Body of pancreas (tissue), 4 donors: Measurements from ENCODE around the gene SON. TPM values are rescaled to one million over a fixed set of nuclear protein-coding genes. Genes with fewer than 3 reads are reported as not detected.

Source experiments
- ATAC-seq: fragments of 150-250 bp; one replicate; pipeline ENCODE4 v1.9.1; 2016
- DNase-seq, 4 donors: peaks; one replicate each; pipeline ENCODE4 v3.0.0-alpha.2; 2019
- H3K27ac ChIP-seq, 4 donors: fragments of 200-600 bp; sonication (generic); 1 replicate in 3 of 4; 2 replicates in 1 of 4; pipeline versions ENCODE4 v1.5.1 to v1.6.1; 2016 to 2019; ENCODE audit warnings: mild to moderate bottlenecking in 1 of 4, mixed read lengths in 1 of 4, moderate library complexity in 1 of 4
- H3K27me3 ChIP-seq, 2 donors: fragments of 200-600 bp; sonication (generic); one replicate each; pipeline ENCODE4 v1.6.0; 2016; ENCODE audit warnings: mild to moderate bottlenecking in 1 of 2
- H3K36me3 ChIP-seq, 2 donors: fragments of 200-600 bp; sonication (generic); replicated peaks in 1 of 2; 2 replicates each; pipeline ENCODE4 v1.5.1; 2016; ENCODE audit warnings: low read depth in 2 of 2; ENCODE audit not compliant: insufficient read depth in 1 of 2
- H3K4me1 ChIP-seq: fragments of 200-600 bp; sonication (generic); one replicate; pipeline ENCODE4 v1.6.0; 2016
- H3K4me3 ChIP-seq, 2 donors: fragments of 200-600 bp; sonication (generic); 1 replicate in 1 of 2; 2 replicates in 1 of 2; pipeline ENCODE4 v1.5.1; 2016 to 2019
- H3K9me3 ChIP-seq, 3 donors: fragments of 200-600 bp; sonication (generic); 1 replicate in 2 of 3; 2 replicates in 1 of 3; pipeline ENCODE4 v1.5.1; 2016
- POLR2A ChIP-seq, 3 donors: fragments of 450-650 bp; IDR thresholded peaks; one replicate each; pipeline ENCODE4 v1.6.1; 2016; ENCODE audit warnings: antibody characterized with exemption in 3 of 3, mild to moderate bottlenecking in 2 of 3
- WGBS, 2 donors: methylation state at CpG; one replicate each; pipeline ENCODE4 v1.1.5; 2017; 5-methylcytosine and 5-hydroxymethylcytosine counted together
- intact Hi-C: fragments of 100-400 bp; cut with DNase I; formaldehyde crosslinking; loops from one replicate; pipeline ENCODE4 v1.15.1; 2023
- total RNA-seq, 2 donors: library from RNA; depleted of rRNA; stranded (reverse); fragments of >200 nt; gene quantifications; one replicate each; pipeline ENCODE4 v1.1.0, GENCODE V29; 2016
- TF ChIP-seq, protein P1 (sequence below), 7 experiments: fragments of 450-650 bp in 4 of 7; fragments of 200-600 bp in 3 of 7; sonication (generic) in 3 of 7; IDR thresholded peaks; one replicate each; pipeline ENCODE4 v1.5.1; 2016 to 2019; ENCODE audit warnings: antibody characterized with exemption in 7 of 7

The SON gene, protein sequence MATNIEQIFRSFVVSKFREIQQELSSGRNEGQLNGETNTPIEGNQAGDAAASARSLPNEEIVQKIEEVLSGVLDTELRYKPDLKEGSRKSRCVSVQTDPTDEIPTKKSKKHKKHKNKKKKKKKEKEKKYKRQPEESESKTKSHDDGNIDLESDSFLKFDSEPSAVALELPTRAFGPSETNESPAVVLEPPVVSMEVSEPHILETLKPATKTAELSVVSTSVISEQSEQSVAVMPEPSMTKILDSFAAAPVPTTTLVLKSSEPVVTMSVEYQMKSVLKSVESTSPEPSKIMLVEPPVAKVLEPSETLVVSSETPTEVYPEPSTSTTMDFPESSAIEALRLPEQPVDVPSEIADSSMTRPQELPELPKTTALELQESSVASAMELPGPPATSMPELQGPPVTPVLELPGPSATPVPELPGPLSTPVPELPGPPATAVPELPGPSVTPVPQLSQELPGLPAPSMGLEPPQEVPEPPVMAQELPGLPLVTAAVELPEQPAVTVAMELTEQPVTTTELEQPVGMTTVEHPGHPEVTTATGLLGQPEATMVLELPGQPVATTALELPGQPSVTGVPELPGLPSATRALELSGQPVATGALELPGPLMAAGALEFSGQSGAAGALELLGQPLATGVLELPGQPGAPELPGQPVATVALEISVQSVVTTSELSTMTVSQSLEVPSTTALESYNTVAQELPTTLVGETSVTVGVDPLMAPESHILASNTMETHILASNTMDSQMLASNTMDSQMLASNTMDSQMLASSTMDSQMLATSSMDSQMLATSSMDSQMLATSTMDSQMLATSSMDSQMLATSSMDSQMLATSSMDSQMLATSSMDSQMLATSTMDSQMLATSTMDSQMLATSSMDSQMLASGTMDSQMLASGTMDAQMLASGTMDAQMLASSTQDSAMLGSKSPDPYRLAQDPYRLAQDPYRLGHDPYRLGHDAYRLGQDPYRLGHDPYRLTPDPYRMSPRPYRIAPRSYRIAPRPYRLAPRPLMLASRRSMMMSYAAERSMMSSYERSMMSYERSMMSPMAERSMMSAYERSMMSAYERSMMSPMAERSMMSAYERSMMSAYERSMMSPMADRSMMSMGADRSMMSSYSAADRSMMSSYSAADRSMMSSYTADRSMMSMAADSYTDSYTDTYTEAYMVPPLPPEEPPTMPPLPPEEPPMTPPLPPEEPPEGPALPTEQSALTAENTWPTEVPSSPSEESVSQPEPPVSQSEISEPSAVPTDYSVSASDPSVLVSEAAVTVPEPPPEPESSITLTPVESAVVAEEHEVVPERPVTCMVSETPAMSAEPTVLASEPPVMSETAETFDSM (N-terminal part only)
- 100 to 1,000 TPM; 118 to 235 TPM for total RNA-seq

DNA sequence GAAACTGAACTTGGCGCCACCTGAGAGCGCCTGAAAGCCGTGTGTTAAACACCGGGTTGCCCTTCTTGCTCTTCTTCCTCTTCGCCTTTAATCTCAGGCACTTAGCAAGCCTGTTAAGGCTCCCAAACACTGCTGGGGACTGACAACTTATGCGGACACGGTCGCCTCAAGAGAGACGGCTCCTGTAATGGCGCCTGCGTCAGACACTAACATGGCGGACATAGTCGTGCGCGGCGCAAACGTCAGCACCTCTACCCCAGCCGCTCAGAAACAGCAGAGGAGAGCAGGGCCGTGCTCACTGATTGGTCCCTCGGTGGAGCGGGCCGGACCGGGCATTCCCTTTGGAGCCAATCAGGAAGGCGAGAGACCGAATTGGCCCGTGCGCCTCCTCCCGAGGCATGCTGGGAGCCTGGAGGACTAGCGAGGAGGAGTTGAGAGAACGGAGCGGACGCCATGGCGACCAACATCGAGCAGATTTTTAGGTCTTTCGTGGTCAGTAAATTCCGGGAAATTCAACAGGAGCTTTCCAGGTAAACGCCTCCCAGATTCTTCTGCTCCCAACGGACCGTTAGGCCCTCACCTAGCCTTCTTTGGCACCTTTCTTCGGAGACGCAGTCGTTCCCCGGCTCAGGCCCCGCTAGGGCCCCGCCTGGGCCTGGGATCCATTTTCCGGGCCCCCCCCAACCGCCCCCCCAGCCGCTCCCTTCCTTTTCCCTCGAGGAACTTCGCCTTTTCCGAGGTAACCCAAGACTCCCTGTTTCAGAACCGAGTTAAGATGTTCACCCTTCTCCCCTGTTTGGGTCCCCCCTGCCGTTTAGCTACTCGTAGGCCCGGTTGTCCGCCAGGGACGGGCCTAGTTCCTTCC lies at the start of gene SON:
Gene SON, plus strand, starts transcription at position 399 of the 865 bp plus-strand sequence. Its CDS starts 55 bp downstream, at position 454.
- peak within 1 kb of the TSS; percentile 93 to 99 (median 98) for H3K27ac ChIP-seq
- H3K9me3 ChIP-seq, result no peaks in the 10 kb centered on the region
- intact Hi-C loops, result no loop called here
- peaks cover 33% of the 10 kb centered on the region for H3K4me1 ChIP-seq
- H3K36me3 ChIP-seq, result peaks cover 0 to under 1% of the 10 kb centered on the region in 2 donors
- ATAC-seq (peak; percentile 96), DNase-seq (peak; percentile 98 to 99 (median 99))
- TF ChIP-seq, protein P1, sequence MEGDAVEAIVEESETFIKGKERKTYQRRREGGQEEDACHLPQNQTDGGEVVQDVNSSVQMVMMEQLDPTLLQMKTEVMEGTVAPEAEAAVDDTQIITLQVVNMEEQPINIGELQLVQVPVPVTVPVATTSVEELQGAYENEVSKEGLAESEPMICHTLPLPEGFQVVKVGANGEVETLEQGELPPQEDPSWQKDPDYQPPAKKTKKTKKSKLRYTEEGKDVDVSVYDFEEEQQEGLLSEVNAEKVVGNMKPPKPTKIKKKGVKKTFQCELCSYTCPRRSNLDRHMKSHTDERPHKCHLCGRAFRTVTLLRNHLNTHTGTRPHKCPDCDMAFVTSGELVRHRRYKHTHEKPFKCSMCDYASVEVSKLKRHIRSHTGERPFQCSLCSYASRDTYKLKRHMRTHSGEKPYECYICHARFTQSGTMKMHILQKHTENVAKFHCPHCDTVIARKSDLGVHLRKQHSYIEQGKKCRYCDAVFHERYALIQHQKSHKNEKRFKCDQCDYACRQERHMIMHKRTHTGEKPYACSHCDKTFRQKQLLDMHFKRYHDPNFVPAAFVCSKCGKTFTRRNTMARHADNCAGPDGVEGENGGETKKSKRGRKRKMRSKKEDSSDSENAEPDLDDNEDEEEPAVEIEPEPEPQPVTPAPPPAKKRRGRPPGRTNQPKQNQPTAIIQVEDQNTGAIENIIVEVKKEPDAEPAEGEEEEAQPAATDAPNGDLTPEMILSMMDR (IDR thresholded peaks at IDR 0.05), result no peak
- peak; percentile 93 to 99 (median 98) for TF ChIP-seq POLR2A (IDR thresholded peaks at IDR 0.05)
- WGBS, 2 donors, result 1% methylated on average over 39 to 56 of the region's 57 CpGs
- H3K27me3 ChIP-seq, result no peaks in the 10 kb centered on the region
- H3K4me3 ChIP-seq, result peak within 1 kb of the TSS; percentile 69 to 84

DNA sequence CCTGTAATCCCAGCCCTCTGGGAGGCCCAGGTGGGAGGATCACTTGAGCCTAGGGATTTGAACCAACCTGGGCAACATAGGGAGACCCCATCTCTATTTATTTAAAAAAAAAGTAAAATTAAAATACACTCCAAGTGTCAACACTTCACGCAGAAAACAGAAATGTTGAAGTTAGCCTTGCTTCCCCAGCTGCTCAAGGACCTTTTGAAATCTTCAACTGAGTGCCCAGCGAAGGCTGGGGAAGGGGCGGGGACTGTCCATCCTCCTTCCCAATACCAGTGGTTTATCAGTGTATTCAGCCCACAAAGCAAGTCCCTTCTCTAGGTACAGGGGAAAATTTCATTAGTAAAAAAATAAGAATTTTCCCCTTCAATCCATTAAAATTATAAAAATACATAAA lies 49.1 kb upstream of the SON start:
- Histone ChIP-seq H3K4me1 (peaks cover 5% of the 10 kb centered on the region), H3K27me3 (no peaks in the 10 kb centered on the region), H3K27ac (no peak overlapping the region), H3K4me3 (no peak overlapping the region), H3K9me3 (no peaks in the 10 kb centered on the region), H3K36me3 (no peaks in the 10 kb centered on the region)
- no peak for DNase-seq
- intact Hi-C loops, result no loop called here
- WGBS, 2 donors, result 65 to 76% methylated on average over 3 of the region's 3 CpGs
- no peak for ATAC-seq
- TF ChIP-seq, protein P1 (IDR thresholded peaks at IDR 0.05), result no peak
- no peak for TF ChIP-seq POLR2A (IDR thresholded peaks at IDR 0.05)

DNA sequence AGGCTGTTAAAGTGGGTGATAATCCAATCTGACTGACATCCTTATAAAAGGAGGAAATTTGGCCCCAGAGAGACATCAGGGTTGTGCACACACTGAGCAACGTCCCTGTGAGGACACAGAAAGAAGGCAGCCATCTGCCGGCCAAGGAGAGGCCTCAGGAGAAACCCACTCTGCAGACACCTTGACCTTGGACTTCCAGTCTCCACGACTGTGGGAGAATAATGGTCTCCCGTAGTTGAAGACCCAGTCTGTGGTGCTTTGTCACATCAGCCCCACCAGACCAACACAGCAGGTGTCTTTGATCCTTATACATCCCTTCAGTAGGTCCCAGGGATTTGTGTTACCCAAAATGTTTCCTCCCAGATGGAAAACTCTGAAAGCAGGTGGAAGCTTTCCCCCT lies 47.1 kb upstream of the SON start:
- Histone ChIP-seq H3K4me1 (peaks cover 1% of the 10 kb centered on the region), H3K27ac (no peak overlapping the region), H3K36me3 (no peaks in the 10 kb centered on the region), H3K9me3 (no peaks in the 10 kb centered on the region), H3K27me3 (no peaks in the 10 kb centered on the region), H3K4me3 (no peak overlapping the region)
- WGBS, 2 donors, result 38 to 41% methylated on average over 4 of the region's 4 CpGs
- ATAC-seq (no peak), DNase-seq (no peak)
- intact Hi-C loops, result no loop called here
- TF ChIP-seq, protein P1 (IDR thresholded peaks at IDR 0.05), result no peak
- no peak for TF ChIP-seq POLR2A (IDR thresholded peaks at IDR 0.05)

DNA sequence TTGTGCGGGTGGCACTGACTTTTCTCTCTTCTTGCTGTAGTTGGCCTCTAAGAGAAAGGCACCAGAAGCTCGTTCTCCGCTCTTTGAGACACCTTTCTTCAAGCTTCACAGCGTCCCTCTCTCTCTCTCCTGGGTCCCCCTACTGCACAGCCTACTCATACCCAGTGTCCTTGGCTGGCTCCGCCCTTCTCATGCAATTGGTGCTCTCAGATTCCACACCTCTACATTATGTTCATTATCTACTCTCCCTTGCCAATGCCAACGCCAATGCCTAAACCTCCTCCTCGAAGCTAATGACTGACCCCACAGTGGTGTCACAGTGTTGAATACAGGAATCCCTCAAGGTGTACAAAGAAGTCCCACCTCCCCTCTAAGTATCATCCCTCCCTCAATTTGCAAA lies 46.5 kb upstream of the SON start:
- intact Hi-C loops, result no loop called here
- 51 to 52% methylated on average over 7 of the region's 7 CpGs for WGBS, 2 donors
- H3K36me3 ChIP-seq, result no peaks in the 10 kb centered on the region
- TF ChIP-seq, protein P1 (IDR thresholded peaks at IDR 0.05), result no peak
- TF ChIP-seq POLR2A (IDR thresholded peaks at IDR 0.05), result no peak
- ATAC-seq (no peak), DNase-seq (no peak)
- no peaks in the 10 kb centered on the region for H3K9me3 ChIP-seq
- no peaks in the 10 kb centered on the region for H3K27me3 ChIP-seq
- H3K4me3 ChIP-seq, result no peak overlapping the region
- H3K4me1 ChIP-seq, result no peaks in the 10 kb centered on the region
- no peak overlapping the region for H3K27ac ChIP-seq
